ENCODE data around the gene MACROD2. TPM values are rescaled to one million over a fixed set of nuclear protein-coding genes. Genes with fewer than 3 reads are reported as not detected.

The MACROD2 gene
- total RNA-seq, 1 donor from 2014 or later: 2.4 TPM

- no peak overlapping the region for H2AFZ ChIP-seq (ENCODE audit: low read depth, low read length)
- no peaks in the 10 kb centered on the region for H3K36me3 ChIP-seq (ENCODE audit: insufficient read depth, low read length)
- Mint-ChIP-seq H3K4me1 (ENCODE audit: low read depth, unreplicated experiment) (no peaks in the 10 kb centered on the region), H3K27ac (ENCODE audit: unreplicated experiment) (no peak overlapping the region), H3K4me3 (ENCODE audit: unreplicated experiment) (no peak overlapping the region), H3K36me3 (ENCODE audit: low read depth, unreplicated experiment) (no peaks in the 10 kb centered on the region), H3K27me3 (ENCODE audit: low read depth, unreplicated experiment) (no peaks in the 10 kb centered on the region), H3K9me3 (ENCODE audit: unreplicated experiment) (peaks cover 2% of the 10 kb centered on the region)
- DNase-seq (ENCODE audit: low read depth) (no peak), FAIRE-seq (no peak)
- H4K20me1 ChIP-seq (ENCODE audit: insufficient read depth, low read length): no peaks in the 10 kb centered on the region
- no peaks in the 10 kb centered on the region for H3K9me3 ChIP-seq (ENCODE audit: insufficient read depth, low read depth, low read length)
- no peaks in the 10 kb centered on the region for H3K4me1 ChIP-seq (ENCODE audit: insufficient read depth, low read length)
- H3K4me3 ChIP-seq (ENCODE audit: insufficient read depth, low read depth, low read length): no peak overlapping the region
- H3K4me2 ChIP-seq (ENCODE audit: low read length): no peak overlapping the region
- H3K27ac ChIP-seq (ENCODE audit: low read depth, low read length): no peak overlapping the region
- H3K27me3 ChIP-seq (ENCODE audit: insufficient read depth, low read length): no peaks in the 10 kb centered on the region
- no peak overlapping the region for H3K9ac ChIP-seq (ENCODE audit: low read length)
- no peak for TF ChIP-seq EZH2 (IDR thresholded peaks at IDR 0.05; ENCODE audit: insufficient read depth, low read length)
- TF ChIP-seq CTCF (IDR thresholded peaks at IDR 0.05; ENCODE audit: insufficient read depth, low read depth, low read length): no peak
- no peaks in the 10 kb centered on the region for H3K79me2 ChIP-seq (ENCODE audit: insufficient read depth, low read length)
Observed at GRCh38 chr20:14488212-14488611, 492.9 kb downstream of the MACROD2 start.

- no peak overlapping the region for H3K4me3 ChIP-seq (ENCODE audit: insufficient read depth, low read depth, low read length)
- no peak overlapping the region for H3K27ac Mint-ChIP-seq (ENCODE audit: unreplicated experiment)
- H3K36me3 ChIP-seq (ENCODE audit: insufficient read depth, low read length): no peaks in the 10 kb centered on the region
- H4K20me1 ChIP-seq (ENCODE audit: insufficient read depth, low read length): no peaks in the 10 kb centered on the region
- H3K9ac ChIP-seq (ENCODE audit: low read length): no peak overlapping the region
- DNase-seq (ENCODE audit: low read depth): no peak
- no peak overlapping the region for H3K27ac ChIP-seq (ENCODE audit: low read depth, low read length)
- H3K4me1 Mint-ChIP-seq (ENCODE audit: low read depth, unreplicated experiment): no peaks in the 10 kb centered on the region
- no peak overlapping the region for H3K4me3 Mint-ChIP-seq (ENCODE audit: unreplicated experiment)
- TF ChIP-seq CTCF (IDR thresholded peaks at IDR 0.05; ENCODE audit: insufficient read depth, low read depth, low read length): no peak
- TF ChIP-seq EZH2 (IDR thresholded peaks at IDR 0.05; ENCODE audit: insufficient read depth, low read length): no peak
- no peaks in the 10 kb centered on the region for H3K27me3 Mint-ChIP-seq (ENCODE audit: low read depth, unreplicated experiment)
- FAIRE-seq: no peak
- H3K4me1 ChIP-seq (ENCODE audit: insufficient read depth, low read length): no peaks in the 10 kb centered on the region
- no peaks in the 10 kb centered on the region for H3K36me3 Mint-ChIP-seq (ENCODE audit: low read depth, unreplicated experiment)
- no peaks in the 10 kb centered on the region for H3K9me3 ChIP-seq (ENCODE audit: insufficient read depth, low read depth, low read length)
- no peak overlapping the region for H3K4me2 ChIP-seq (ENCODE audit: low read length)
- no peaks in the 10 kb centered on the region for H3K27me3 ChIP-seq (ENCODE audit: insufficient read depth, low read length)
- no peaks in the 10 kb centered on the region for H3K79me2 ChIP-seq (ENCODE audit: insufficient read depth, low read length)
- H3K9me3 Mint-ChIP-seq (ENCODE audit: unreplicated experiment): peaks cover 2% of the 10 kb centered on the region
- no peak overlapping the region for H2AFZ ChIP-seq (ENCODE audit: low read depth, low read length)
Observed at GRCh38 chr20:14488756-14489479, 493.6 kb downstream of the MACROD2 start.

GRCh38 chr20:14489544-14489943 lies 494.2 kb downstream of the MACROD2 start:
- FAIRE-seq (no peak), DNase-seq (ENCODE audit: low read depth) (no peak)
- H3K36me3 Mint-ChIP-seq (ENCODE audit: low read depth, unreplicated experiment): no peaks in the 10 kb centered on the region
- no peak overlapping the region for H3K27ac ChIP-seq (ENCODE audit: low read depth, low read length)
- no peak overlapping the region for H3K4me2 ChIP-seq (ENCODE audit: low read length)
- no peak overlapping the region for H3K4me3 ChIP-seq (ENCODE audit: insufficient read depth, low read depth, low read length)
- no peaks in the 10 kb centered on the region for H3K27me3 ChIP-seq (ENCODE audit: insufficient read depth, low read length)
- no peaks in the 10 kb centered on the region for H3K79me2 ChIP-seq (ENCODE audit: insufficient read depth, low read length)
- H3K4me3 Mint-ChIP-seq (ENCODE audit: unreplicated experiment): no peak overlapping the region
- no peaks in the 10 kb centered on the region for H3K4me1 ChIP-seq (ENCODE audit: insufficient read depth, low read length)
- H2AFZ ChIP-seq (ENCODE audit: low read depth, low read length): no peak overlapping the region
- H3K9ac ChIP-seq (ENCODE audit: low read length): no peak overlapping the region
- no peak overlapping the region for H3K27ac Mint-ChIP-seq (ENCODE audit: unreplicated experiment)
- H3K4me1 Mint-ChIP-seq (ENCODE audit: low read depth, unreplicated experiment): peaks cover 4% of the 10 kb centered on the region
- no peaks in the 10 kb centered on the region for H3K36me3 ChIP-seq (ENCODE audit: insufficient read depth, low read length)
- H4K20me1 ChIP-seq (ENCODE audit: insufficient read depth, low read length): no peaks in the 10 kb centered on the region
- peaks cover 2% of the 10 kb centered on the region for H3K9me3 Mint-ChIP-seq (ENCODE audit: unreplicated experiment)
- TF ChIP-seq EZH2 (IDR thresholded peaks at IDR 0.05; ENCODE audit: insufficient read depth, low read length) (no peak), CTCF (IDR thresholded peaks at IDR 0.05; ENCODE audit: insufficient read depth, low read depth, low read length) (no peak)
- H3K9me3 ChIP-seq (ENCODE audit: insufficient read depth, low read depth, low read length): no peaks in the 10 kb centered on the region
- no peaks in the 10 kb centered on the region for H3K27me3 Mint-ChIP-seq (ENCODE audit: low read depth, unreplicated experiment)
